ENCODE measurements around the gene OAS3.
"Not testable (repeated sequence)": the region's sequence is repeated elsewhere in the genome, so short reads cannot be mapped to it uniquely, and the experiment has no call there.

OAS3 gene, protein sequence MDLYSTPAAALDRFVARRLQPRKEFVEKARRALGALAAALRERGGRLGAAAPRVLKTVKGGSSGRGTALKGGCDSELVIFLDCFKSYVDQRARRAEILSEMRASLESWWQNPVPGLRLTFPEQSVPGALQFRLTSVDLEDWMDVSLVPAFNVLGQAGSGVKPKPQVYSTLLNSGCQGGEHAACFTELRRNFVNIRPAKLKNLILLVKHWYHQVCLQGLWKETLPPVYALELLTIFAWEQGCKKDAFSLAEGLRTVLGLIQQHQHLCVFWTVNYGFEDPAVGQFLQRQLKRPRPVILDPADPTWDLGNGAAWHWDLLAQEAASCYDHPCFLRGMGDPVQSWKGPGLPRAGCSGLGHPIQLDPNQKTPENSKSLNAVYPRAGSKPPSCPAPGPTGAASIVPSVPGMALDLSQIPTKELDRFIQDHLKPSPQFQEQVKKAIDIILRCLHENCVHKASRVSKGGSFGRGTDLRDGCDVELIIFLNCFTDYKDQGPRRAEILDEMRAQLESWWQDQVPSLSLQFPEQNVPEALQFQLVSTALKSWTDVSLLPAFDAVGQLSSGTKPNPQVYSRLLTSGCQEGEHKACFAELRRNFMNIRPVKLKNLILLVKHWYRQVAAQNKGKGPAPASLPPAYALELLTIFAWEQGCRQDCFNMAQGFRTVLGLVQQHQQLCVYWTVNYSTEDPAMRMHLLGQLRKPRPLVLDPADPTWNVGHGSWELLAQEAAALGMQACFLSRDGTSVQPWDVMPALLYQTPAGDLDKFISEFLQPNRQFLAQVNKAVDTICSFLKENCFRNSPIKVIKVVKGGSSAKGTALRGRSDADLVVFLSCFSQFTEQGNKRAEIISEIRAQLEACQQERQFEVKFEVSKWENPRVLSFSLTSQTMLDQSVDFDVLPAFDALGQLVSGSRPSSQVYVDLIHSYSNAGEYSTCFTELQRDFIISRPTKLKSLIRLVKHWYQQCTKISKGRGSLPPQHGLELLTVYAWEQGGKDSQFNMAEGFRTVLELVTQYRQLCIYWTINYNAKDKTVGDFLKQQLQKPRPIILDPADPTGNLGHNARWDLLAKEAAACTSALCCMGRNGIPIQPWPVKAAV

GRCh38 chr12:112937741-112938719 is at the start of gene OAS3:
TSS of gene OAS3 (plus strand) at chr12:112938474. CDS start at chr12:112938531, 57 bp downstream.
- peak; percentile 49 for DNase-seq

- no peak for DNase-seq
Observed at GRCh38 chr12:112891093-112892024, 46.9 kb upstream of the OAS3 start.

DNA sequence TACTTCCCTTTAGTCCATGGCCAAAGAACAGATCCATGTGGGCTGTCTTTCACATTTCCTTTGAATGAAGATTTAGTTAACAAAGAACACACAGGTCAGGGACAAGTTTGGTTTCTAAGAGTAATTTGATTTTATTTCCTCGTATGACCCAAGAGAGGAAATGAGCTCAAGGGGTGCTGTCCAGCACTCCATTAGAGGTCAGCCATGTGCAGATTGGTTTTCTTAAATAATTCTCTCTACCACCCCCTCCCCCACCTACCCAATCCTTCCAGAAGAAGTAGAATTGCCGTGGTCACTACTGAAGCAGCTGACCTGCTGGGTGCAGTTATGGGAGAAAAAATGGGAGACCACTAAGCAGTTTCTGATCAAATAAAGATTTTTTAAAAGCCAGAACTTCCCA is 45.4 kb upstream of the OAS3 start:
- no peak for DNase-seq

- DNase-seq: no peak
Observed at GRCh38 chr12:112894128-112894527, 44.1 kb upstream of the OAS3 start.

DNA sequence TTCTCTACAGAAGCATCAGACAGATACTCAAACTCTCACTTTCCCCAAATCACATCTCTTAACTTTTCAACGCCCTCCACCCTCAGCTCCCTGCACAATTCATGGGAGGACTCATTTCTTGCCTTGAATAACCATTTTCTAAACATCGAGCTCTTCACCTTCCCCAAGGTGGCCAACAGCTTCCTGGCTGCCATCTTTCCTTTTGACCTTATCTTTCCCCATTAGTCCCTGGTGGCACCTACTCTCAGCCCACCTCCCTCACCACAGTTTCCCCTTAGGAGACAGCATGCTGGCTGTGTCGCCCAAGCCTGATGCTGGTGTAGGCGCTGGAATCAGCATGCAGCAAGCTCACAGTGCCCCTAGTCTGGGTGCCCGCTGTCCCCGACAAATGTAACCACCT is 39.9 kb upstream of the OAS3 start:
- DNase-seq: no peak

DNA sequence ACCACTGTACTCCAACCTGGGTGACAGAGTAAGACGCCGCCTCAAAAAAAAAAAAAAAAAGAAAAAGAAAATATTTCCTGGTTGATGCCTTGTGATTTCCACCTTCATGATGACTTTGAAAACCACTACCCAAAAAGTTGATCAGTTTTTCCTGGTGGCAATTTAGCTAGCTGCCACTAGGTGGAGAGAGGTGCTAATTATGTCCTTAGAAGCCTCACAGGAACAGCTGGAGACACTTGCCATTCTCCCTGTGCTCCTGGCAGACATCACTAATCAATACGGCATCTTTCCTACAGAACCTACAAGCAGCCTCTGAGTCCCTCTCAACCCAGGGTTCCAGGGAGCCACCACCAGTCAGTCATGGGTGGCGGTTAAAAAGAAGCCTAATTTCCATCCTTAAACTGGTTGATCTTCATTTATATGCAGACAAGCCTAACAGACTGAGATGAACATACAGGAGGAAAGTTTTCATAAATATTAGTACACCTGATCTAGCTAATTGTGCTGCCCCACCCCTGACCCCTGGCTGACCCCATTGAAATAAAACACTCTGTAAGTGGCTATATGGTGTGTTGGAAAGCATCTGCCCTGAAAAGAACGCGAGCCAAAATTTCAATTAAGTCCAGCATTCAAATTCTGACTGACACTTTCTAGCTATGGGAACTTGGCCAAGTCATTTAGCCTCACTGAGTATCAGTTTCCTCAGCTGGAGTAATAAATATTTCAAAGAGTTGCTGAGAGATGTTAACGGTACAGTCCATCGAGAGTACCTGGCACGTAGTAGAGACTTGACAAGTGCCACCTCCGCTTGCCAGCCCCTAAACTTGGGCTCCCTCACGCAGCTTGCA is 37.8 kb upstream of the OAS3 start:
- DNase-seq: peak; percentile 14

DNA sequence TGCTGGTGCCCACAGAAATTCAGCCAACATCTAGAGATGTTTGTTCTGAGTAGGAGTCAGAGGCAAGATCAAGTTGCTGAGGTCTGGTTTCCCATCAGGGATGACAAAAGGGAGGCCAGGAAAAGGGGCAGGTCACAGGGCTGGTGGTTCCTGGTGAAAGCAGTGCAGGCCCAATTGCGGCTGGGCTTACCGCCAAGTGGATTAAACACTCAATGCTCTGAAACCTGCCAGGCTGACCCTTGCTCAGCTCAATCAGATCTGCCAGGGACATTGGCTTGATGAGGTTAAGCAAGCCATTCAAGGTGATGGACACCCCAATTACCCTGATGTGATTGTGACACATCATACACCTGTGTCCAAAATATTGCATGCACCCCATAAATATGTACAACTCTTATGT is 37.0 kb upstream of the OAS3 start:
- DNase-seq: no peak

GRCh38 chr12:112904571-112904970 is 33.7 kb upstream of the OAS3 start:
- no peak for DNase-seq

DNA sequence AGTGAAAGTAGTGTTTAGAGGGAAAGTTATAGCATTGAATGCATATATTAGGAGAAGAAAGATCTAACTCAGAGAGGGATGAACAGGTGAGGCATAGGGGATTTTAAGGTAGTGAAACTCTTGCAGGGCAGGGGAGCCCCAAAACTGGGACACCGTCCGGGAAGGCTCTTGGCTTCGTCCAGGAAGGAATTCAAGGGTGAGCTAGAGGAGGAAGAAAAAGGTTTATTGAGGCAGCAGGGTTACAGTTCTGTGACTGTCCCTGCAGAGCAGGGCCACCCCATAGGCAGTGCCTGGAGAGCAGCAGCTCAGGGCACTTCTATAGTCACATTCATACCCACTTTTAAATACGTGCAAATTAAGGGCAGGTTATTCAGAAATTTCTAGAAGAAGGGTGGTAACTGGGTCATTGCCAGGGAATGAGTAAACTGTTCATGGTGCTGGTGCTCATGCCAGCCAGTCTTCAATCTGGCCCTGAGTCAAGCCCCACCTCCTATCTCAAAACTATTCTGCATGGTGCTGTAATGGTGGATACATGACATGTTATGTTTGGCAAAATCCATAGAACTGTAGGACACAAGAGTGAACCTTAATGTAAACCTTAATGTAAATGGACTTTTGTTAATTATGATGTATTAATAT is 32.7 kb upstream of the OAS3 start:
- no peak for DNase-seq

- peak; percentile 9 for DNase-seq
Observed at GRCh38 chr12:112906712-112907414, 31.4 kb upstream of the OAS3 start, which contains the start of gene OAS1. TSS of gene OAS1 (plus strand) at chr12:112906962. CDS start at chr12:112907040, 78 bp downstream.

DNA sequence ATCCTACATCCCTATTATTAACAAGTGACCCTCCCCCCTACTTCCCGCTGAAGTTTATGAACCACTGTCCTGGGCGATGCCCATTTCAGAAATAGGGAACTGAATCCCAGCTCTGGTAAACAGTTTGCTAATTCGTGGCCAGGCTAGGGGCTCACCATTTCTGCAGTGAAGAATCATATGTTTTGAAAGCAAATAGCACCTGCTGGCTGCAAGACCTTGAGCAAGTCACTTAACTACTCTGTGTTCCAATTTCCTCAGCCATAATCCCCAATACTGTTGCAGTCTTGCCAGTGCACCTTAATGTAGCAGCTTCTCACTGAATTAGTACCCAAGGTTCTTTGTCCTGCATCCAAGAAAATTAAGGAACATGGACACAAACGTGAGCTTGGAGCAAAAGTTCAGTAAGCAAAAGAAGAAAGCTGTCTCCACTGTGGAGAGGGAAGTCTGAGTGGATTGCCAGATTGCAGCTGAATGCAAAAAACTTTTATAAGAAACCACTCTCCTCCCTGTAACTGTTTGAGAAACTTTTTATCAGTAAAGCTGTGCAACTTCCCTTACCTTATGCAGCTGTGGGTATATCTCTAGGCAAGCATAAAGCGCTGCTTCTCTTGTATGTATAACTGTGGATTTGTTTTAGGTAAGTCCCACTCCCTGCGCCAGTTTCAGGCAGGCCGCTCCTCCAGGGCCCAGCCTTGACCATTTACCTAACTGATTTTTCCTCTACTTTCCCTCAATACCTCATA is 30.7 kb upstream of the OAS3 start:
- no peak for DNase-seq

GRCh38 chr12:112908548-112908947 is 29.7 kb upstream of the OAS3 start:
- DNase-seq: no peak

GRCh38 chr12:112909693-112910092 is 28.6 kb upstream of the OAS3 start:
- DNase-seq: no peak

GRCh38 chr12:112913038-112913688 is 25.1 kb upstream of the OAS3 start:
- DNase-seq: no peak

DNA sequence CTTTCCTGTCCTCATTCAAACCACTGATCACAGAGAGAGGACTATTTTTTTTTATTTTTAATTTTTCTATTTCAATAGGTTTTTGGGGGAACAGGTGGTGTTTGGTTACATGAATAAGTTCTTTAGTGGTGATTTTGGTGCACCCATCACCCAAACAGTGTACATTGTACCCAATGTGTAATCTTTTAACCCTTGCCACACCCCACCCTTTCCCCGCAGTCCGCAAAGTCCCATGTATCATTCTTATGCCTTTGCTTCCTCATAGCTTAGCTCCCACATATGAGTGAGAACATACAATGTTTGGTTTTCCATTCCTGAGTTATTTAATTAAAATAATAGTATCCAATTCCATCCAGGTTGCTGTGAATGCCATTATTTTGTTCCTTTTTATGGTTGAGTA is 24.4 kb upstream of the OAS3 start:
- not testable (repeated sequence) for DNase-seq

DNA sequence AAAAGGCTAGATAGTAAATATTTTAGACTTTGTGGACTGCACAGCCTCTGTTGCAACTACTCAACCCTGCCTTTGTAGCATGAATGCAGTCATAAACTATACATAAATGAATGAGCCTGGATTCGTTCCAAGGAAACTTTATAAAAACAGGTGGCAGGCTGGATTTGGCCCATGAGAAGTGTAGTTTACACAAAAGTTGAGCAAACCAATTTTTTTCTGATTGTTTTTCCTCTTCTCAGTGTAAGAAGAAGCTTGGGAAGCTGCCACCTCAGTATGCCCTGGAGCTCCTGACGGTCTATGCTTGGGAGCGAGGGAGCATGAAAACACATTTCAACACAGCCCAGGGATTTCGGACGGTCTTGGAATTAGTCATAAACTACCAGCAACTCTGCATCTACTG is 22.0 kb upstream of the OAS3 start:
- no peak for DNase-seq

DNA sequence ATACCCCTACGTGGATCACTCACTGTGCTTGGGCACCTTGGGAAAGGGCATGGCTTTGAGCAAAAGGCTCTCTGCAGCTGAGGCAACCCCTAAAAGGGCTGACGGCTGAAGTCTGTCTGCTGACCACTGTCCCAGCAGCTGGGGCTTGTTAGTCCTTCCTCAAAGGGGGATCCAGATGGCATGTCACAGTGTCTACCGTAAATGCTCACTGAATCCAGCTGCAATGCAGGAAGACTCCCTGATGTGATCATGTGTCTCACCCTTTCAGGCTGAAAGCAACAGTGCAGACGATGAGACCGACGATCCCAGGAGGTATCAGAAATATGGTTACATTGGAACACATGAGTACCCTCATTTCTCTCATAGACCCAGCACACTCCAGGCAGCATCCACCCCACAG is 19.2 kb upstream of the OAS3 start:
- DNase-seq: no peak

DNA sequence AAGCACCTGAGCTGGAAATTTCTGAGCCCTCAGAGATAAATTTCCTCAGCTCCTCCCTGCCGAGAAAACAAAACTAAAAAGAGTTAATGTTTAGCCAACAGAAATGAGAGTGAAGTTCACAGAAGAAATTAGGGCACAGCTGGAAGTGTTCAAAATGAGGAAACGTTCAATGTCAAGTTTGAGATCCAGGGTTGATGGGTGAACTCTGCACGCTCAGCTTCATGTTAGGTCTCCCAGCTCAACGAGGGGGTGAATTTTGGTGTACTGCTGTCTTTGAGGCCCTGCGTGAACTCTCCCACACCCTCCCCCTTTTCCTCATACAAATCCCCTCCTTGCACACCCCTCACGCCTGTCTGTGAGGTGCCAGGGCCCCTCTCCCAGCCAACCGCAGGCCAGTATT is 13.3 kb upstream of the OAS3 start:
- DNase-seq: no peak

Measured in activated gamma-delta T cell treated with Interleukin-2 at 50 U/mL for 16 hours (primary cell).